Activated CD4-positive, alpha-beta memory T cell treated with anti-CD3 and anti-CD28 coated beads, Interleukin-2, amount 10 ng/mL, durations not matched to agents 7 days and 5 days (primary cell): ENCODE results near the gene GEMIN7. TPM values are rescaled to one million over a fixed set of nuclear protein-coding genes. Genes with fewer than 3 reads are reported as not detected.

Experiments
- CTCF ChIA-PET: fragments of 350-600 bp; sonication (Branson Sonifier 250); formaldehyde crosslinking; loops from one replicate; lab custom pipeline; 2021; ENCODE audit warnings: antibody characterized with exemption, inconsistent platforms; lab: Charles Lee
- POLR2A ChIA-PET: fragments of 350-600 bp; sonication (Branson Sonifier 250); formaldehyde crosslinking; loops from one replicate; lab custom pipeline; 2021; ENCODE audit warnings: antibody characterized with exemption; lab: Charles Lee
- DNase-seq: peaks from one replicate; pipeline ENCODE4 v3.0.0-alpha.2; 2020
- H3K27ac Mint-ChIP-seq: one replicate; pipeline ENCODE4 v1.8.0; 2021; ENCODE audit warnings: mild to moderate bottlenecking, mixed read lengths
- H3K27me3 Mint-ChIP-seq: one replicate; pipeline ENCODE4 v1.8.0; 2021; ENCODE audit warnings: mixed read lengths
- H3K36me3 Mint-ChIP-seq: one replicate; pipeline ENCODE4 v1.8.0; 2021; ENCODE audit warnings: low read depth, mixed read lengths
- H3K4me1 Mint-ChIP-seq: one replicate; pipeline ENCODE4 v1.8.0; 2021; ENCODE audit warnings: mixed read lengths
- H3K4me3 Mint-ChIP-seq: one replicate; pipeline ENCODE4 v1.8.0; 2021; ENCODE audit warnings: mild to moderate bottlenecking, mixed read lengths
- H3K9me3 Mint-ChIP-seq: one replicate; pipeline ENCODE4 v1.8.0; 2021; ENCODE audit warnings: mixed read lengths
- total RNA-seq, 2 experiments: library from RNA; stranded (reverse); gene quantifications; one replicate each; pipeline ENCODE4 v1.2.3, GENCODE V29; 2021

Gene GEMIN7, protein sequence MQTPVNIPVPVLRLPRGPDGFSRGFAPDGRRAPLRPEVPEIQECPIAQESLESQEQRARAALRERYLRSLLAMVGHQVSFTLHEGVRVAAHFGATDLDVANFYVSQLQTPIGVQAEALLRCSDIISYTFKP
- 10 to 100 TPM; 31.7 to 35.5 TPM for total RNA-seq

GRCh38 chr19:45079063-45079910 lies at the start of gene GEMIN7:
TSS of gene GEMIN7 (plus strand) at chr19:45079260. CDS start at chr19:45090115, 10,855 bp downstream.
- no peaks in the 10 kb centered on the region for H3K9me3 Mint-ChIP-seq
- CTCF ChIA-PET, result interaction anchor here (0.6 to 2.6 kb wide), 5 partner anchors 13 to 423 kb away, joined by 3 to 21 read pairs (median 5); no protein-coding TSS in a partner anchor
- peak within 1 kb of the TSS; percentile 96 for H3K4me3 Mint-ChIP-seq
- H3K27ac Mint-ChIP-seq, result peak within 1 kb of the TSS; percentile 83
- POLR2A ChIA-PET, result interaction anchor here (0.6 to 3.3 kb wide), 15 partner anchors 8 to 425 kb away, joined by 3 to 52 read pairs (median 5); partner anchors contain the start of genes BLOC1S3, CLASRP, CLPTM1 and PPP1R37
- H3K36me3 Mint-ChIP-seq, result peaks cover 21% of the 10 kb centered on the region
- H3K27me3 Mint-ChIP-seq, result no peaks in the 10 kb centered on the region
- peaks cover 56% of the 10 kb centered on the region for H3K4me1 Mint-ChIP-seq
- peak; percentile 83 for DNase-seq

- ChIA-PET POLR2A (no interaction called here), CTCF (no interaction called here)
- Mint-ChIP-seq H3K4me1 (no peaks in the 10 kb centered on the region), H3K36me3 (peaks cover 54% of the 10 kb centered on the region), H3K27me3 (no peaks in the 10 kb centered on the region), H3K9me3 (no peaks in the 10 kb centered on the region), H3K4me3 (no peak overlapping the region), H3K27ac (no peak overlapping the region)
- no peak for DNase-seq
Measured at GRCh38 chr19:45030825-45031224, 48.2 kb upstream of the GEMIN7 start.

GRCh38 chr19:45032421-45032820 lies 46.6 kb upstream of the GEMIN7 start:
- Mint-ChIP-seq H3K9me3 (no peaks in the 10 kb centered on the region), H3K27me3 (no peaks in the 10 kb centered on the region), H3K27ac (no peak overlapping the region), H3K4me3 (no peak overlapping the region), H3K4me1 (no peaks in the 10 kb centered on the region), H3K36me3 (peaks cover 52% of the 10 kb centered on the region)
- DNase-seq, result no peak
- ChIA-PET CTCF (no interaction called here), POLR2A (no interaction called here)

DNA sequence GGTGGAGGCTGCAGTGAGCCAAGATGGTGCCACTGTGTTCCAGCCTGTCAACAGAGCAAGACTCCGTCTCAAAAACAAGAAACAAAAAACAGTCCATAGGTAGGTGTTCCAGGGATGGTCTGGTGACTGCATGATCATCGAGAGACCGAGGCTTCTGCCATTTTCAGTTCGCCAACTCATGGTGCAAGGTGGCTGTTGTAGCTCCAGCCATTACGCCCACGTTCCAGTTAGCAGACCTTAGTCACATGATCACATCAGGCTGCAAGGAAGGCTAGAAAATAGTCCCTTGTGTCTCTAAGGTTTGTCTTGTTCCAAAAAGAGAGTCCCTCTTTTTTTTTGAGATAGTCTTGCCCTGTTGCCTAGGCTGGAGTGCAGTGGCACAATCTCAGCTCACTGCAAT lies 43.3 kb upstream of the GEMIN7 start:
- Mint-ChIP-seq H3K27me3 (no peaks in the 10 kb centered on the region), H3K36me3 (peaks cover 57% of the 10 kb centered on the region), H3K4me3 (no peak overlapping the region), H3K9me3 (no peaks in the 10 kb centered on the region), H3K4me1 (peaks cover 21% of the 10 kb centered on the region), H3K27ac (no peak overlapping the region)
- POLR2A ChIA-PET, result no interaction called here
- CTCF ChIA-PET, result no interaction called here
- no peak for DNase-seq

DNA sequence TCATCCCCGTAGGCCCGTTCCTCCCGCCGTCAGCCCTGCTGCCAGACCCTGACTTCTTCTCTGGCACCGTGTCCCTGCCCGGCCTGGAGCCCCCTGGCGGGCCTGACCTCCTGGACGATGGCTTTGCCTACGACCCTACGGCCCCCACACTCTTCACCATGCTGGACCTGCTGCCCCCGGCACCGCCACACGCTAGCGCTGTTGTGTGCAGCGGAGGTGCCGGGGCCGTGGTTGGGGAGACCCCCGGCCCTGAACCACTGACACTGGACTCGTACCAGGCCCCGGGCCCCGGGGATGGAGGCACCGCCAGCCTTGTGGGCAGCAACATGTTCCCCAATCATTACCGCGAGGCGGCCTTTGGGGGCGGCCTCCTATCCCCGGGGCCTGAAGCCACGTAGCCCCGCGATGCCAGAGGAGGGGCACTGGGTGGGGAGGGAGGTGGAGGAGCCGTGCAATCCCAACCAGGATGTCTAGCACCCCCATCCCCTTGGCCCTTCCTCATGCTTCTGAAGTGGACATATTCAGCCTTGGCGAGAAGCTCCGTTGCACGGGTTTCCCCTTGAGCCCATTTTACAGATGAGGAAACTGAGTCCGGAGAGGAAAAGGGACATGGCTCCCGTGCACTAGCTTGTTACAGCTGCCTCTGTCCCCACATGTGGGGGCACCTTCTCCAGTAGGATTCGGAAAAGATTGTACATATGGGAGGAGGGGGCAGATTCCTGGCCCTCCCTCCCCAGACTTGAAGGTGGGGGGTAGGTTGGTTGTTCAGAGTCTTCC lies 41.5 kb upstream of the GEMIN7 start:
- Mint-ChIP-seq H3K4me1 (peaks cover 32% of the 10 kb centered on the region), H3K4me3 (peak overlapping the region; percentile 21), H3K27me3 (no peaks in the 10 kb centered on the region), H3K9me3 (no peaks in the 10 kb centered on the region), H3K36me3 (peaks cover 58% of the 10 kb centered on the region), H3K27ac (peak overlapping the region; percentile 26)
- ChIA-PET CTCF (interaction anchor here (5.3 kb wide), 1 partner anchor 22 kb away, joined by 35 read pairs; no protein-coding TSS in a partner anchor), POLR2A (interaction anchor here (1.5 to 2.7 kb wide), 4 partner anchors 9 to 55 kb away, joined by 3 to 20 read pairs (median 14); partner anchors contain the start of gene PPP1R37)
- no peak for DNase-seq

DNA sequence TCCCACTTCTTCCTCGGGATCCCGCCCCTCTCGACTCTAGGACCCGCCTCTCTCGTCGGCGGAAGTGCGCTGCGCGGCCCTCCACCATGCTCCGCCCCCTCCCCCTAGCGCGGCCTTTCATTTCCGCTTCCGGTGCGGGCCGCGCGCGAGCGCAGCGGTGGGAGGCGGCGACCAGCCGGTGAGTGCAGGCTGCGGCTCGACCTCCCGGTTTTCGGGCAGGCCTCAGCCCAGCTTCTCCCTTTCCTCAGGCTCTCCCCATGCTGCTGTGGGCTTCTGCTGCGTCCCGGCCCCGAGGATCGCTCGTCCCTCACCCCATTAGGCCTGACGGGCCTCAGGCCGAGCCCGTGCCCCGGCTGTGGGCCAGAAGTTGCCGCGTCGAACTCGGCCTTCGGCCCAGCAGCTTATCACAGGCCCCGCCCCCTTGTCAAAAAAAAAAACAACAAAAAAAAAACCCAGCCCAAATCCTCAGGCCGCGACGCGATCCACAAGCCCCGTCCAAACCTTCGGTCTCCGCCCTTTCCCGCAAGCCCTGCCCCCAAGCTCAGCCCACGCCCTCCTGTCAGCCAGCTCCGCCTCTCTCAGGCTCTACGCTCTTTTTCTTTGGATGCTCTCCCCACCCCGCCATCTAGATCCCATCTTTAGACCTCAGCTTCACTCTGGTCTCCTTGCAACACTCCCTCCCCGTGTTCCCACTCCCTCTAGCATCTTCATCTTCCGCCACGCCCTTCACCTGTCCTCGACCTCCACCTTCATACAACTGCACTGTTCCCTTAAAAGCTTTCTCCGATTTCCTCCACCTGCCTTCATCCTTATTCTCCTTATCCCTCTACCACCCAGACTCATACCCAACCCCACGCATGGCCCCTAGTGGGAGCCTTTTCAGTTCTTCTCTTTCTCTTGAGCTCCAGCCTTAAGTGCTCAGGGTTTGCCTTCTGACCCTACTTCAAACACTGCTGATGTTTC lies 39.8 kb upstream of the GEMIN7 start, which contains the start of gene CLASRP:
TSS of gene CLASRP (plus strand) at position 115 of the 963 bp plus-strand sequence. CDS start 1,168 bp downstream, outside the sequence.
- peak; percentile 91 for DNase-seq
- ChIA-PET CTCF (interaction anchor here (0.6 to 5.3 kb wide), 8 partner anchors 10 to 271 kb away, joined by 3 to 35 read pairs (median 4); partner anchors contain the start of genes CLPTM1 and TRAPPC6A), POLR2A (interaction anchor here (0.6 to 2.7 kb wide), 31 partner anchors 8 to 393 kb away, joined by 3 to 38 read pairs (median 5); partner anchors contain the start of genes BLOC1S3, GEMIN7, PPP1R37 and RELB)
- no peaks in the 10 kb centered on the region for H3K27me3 Mint-ChIP-seq
- peak within 1 kb of the TSS; percentile 81 for H3K4me3 Mint-ChIP-seq
- no peaks in the 10 kb centered on the region for H3K9me3 Mint-ChIP-seq
- H3K27ac Mint-ChIP-seq, result peak within 1 kb of the TSS; percentile 93
- H3K4me1 Mint-ChIP-seq, result peaks cover 32% of the 10 kb centered on the region
- peaks cover 54% of the 10 kb centered on the region for H3K36me3 Mint-ChIP-seq

- DNase-seq, result no peak
- Mint-ChIP-seq H3K27me3 (no peaks in the 10 kb centered on the region), H3K27ac (peak overlapping the region; percentile 93), H3K9me3 (no peaks in the 10 kb centered on the region), H3K36me3 (peaks cover 47% of the 10 kb centered on the region), H3K4me3 (peak overlapping the region; percentile 81), H3K4me1 (peaks cover 35% of the 10 kb centered on the region)
- CTCF ChIA-PET, result interaction anchor here (0.8 to 5.3 kb wide), 6 partner anchors 9 to 137 kb away, joined by 3 to 35 read pairs (median 5); partner anchors contain the start of genes CLPTM1 and TRAPPC6A
- POLR2A ChIA-PET, result interaction anchor here (0.6 to 2.7 kb wide), 16 partner anchors 9 to 138 kb away, joined by 3 to 38 read pairs (median 6); partner anchors contain the start of genes BLOC1S3, PPP1R37, RELB and TRAPPC6A
Measured at GRCh38 chr19:45040059-45040771, 38.8 kb upstream of the GEMIN7 start.

DNA sequence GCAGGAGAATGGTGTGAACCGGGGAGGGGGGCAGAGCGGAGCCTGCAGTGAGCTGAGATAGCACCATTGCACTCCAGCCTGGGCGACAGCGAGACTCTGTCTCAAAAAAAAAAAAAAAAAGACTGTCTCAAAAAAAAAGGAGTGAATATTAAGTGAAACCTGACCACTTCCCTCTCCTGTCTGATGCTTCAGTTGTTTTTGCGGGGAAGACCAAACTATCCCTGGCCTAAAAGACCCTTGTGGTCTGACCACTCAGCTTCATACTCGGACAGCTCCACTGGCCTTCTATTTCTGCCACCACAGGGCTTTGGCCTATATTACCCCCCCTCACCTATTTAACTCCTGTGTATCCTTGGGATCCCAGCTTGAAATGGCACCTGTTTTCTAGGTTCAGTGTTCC lies 37.9 kb upstream of the GEMIN7 start:
- no peak for DNase-seq
- no peaks in the 10 kb centered on the region for H3K9me3 Mint-ChIP-seq
- H3K36me3 Mint-ChIP-seq, result peaks cover 52% of the 10 kb centered on the region
- ChIA-PET CTCF (interaction anchor here (1.9 to 5.3 kb wide), 2 partner anchors 19 to 52 kb away, joined by 5 to 35 read pairs; no protein-coding TSS in a partner anchor), POLR2A (interaction anchor here (1.4 kb wide), 1 partner anchor 51 kb away, joined by 3 read pairs; the partner anchor contains the start of gene PPP1R37)
- peak overlapping the region; percentile 35 for H3K27ac Mint-ChIP-seq
- H3K4me1 Mint-ChIP-seq, result peaks cover 42% of the 10 kb centered on the region
- H3K4me3 Mint-ChIP-seq, result peak overlapping the region; percentile 36
- no peaks in the 10 kb centered on the region for H3K27me3 Mint-ChIP-seq

DNA sequence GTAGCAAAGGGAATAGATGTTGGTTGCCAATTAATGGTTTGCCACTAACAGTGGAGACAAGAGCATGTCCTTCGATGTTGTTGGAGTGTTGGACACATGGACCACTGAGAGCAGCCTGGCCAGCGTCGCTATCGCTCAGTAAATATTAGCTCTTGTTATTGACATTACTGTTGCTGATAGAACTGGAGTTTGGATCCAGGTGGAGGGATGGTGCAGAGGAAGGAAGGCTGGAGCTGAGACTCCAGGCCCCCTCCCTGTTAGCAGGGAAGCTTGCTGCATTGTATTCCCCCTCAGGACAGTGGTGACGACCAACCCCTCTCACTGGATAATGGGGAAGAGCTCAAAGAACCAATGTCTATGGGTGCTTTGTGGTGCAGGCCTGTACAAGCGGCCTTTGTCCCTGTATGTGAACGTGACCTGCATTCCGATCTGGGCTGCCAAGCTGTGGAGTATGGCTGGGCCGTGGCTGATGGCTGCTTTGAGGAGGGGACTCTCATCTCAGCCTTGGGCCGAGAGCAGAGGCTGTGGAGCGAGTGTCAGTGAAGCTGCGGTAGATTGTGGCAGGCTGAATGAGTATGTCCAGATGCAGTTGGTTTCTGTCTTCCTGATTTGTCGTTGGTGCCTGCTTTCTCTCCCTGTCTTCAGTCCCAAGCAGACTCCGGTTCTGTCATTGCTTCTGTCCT lies 33.2 kb upstream of the GEMIN7 start:
- no peak for DNase-seq
- peaks cover 49% of the 10 kb centered on the region for H3K36me3 Mint-ChIP-seq
- CTCF ChIA-PET, result interaction anchor here (3.1 kb wide), 1 partner anchor 13 kb away, joined by 13 read pairs; no protein-coding TSS in a partner anchor
- no peaks in the 10 kb centered on the region for H3K27me3 Mint-ChIP-seq
- no peaks in the 10 kb centered on the region for H3K9me3 Mint-ChIP-seq
- POLR2A ChIA-PET, result interaction anchor here (0.8 to 1.9 kb wide), 2 partner anchors 7 to 44 kb away, joined by 3 to 8 read pairs; partner anchors contain the start of gene CLASRP
- no peak overlapping the region for H3K4me3 Mint-ChIP-seq
- H3K4me1 Mint-ChIP-seq, result peaks cover 45% of the 10 kb centered on the region
- peak overlapping the region; percentile 49 for H3K27ac Mint-ChIP-seq

DNA sequence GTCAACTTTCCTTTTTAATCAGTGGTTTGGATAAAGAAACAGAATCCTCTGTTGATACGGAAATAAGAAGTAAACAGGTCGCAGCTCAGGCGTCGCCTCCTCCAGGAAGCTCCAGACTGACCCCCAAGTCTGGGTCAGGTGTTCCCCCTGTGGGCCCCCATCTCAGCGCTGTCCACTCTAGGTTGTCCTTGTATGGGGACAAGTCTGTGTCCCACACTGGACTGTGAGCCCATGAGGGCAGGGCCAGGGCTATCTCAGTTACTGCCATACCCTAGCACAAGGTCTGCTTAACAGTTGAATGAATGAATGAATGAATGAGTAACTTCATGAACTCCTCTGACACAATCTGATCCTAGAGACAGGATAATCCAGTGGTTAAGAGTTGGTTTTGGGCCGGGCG lies 32.7 kb upstream of the GEMIN7 start:
- Mint-ChIP-seq H3K4me1 (peaks cover 42% of the 10 kb centered on the region), H3K4me3 (no peak overlapping the region), H3K36me3 (peaks cover 46% of the 10 kb centered on the region), H3K27ac (peak overlapping the region; percentile 49), H3K9me3 (no peaks in the 10 kb centered on the region), H3K27me3 (no peaks in the 10 kb centered on the region)
- POLR2A ChIA-PET, result interaction anchor here (0.8 to 1.9 kb wide), 2 partner anchors 7 to 45 kb away, joined by 3 to 8 read pairs; partner anchors contain the start of gene CLASRP
- CTCF ChIA-PET, result interaction anchor here (3.1 kb wide), 1 partner anchor 13 kb away, joined by 13 read pairs; no protein-coding TSS in a partner anchor
- DNase-seq, result no peak
